ENCODE results near the gene APBA2.

Gene APBA2

DNA sequence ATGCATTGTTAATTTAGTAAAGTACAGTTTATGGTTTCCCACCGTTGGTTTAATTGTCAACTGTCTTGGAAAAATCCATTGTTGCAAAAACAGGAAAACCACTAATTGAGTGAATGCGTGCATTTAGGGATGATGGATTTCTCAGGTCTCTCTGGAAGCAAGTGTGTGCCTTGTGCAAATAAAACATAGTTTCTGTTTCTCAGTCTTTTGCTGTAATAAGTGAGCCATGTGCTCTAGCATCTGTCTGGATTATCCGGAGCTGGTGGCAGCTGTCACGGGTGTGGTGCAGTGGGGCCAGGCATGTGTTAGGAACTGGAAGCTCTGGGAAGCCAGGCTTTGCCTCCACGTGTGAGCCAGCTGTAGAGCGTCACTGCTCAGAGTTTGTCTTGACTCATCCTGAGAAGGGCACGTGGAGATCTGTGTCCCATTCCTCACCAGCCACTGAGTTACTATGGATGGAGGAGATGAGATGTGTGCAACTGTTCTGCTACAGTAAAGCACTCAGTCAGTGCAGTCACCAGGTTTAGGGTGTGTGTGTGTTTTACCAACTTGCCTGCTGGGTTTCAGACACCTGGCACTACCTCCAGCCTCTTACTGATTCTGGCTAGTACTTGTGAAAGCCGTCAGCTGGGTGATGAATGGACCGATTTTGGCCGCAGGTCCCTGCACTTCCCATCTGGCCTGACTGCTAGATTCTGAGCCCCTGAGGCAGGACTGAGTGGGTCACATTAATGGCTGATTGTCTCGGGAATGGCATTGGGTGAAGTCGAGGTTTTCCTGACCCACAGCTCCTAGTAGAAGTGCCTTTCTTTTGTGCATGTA, 7.2 kb downstream of the APBA2 start:
- no peak for TF ChIP-seq ZNF239 (tag by site-specific recombination; IDR thresholded peaks at IDR 0.05)
- TF ChIP-seq ZNF48 (tag by site-specific recombination; IDR thresholded peaks at IDR 0.05) = no peak
- TF ChIP-seq, protein P1, sequence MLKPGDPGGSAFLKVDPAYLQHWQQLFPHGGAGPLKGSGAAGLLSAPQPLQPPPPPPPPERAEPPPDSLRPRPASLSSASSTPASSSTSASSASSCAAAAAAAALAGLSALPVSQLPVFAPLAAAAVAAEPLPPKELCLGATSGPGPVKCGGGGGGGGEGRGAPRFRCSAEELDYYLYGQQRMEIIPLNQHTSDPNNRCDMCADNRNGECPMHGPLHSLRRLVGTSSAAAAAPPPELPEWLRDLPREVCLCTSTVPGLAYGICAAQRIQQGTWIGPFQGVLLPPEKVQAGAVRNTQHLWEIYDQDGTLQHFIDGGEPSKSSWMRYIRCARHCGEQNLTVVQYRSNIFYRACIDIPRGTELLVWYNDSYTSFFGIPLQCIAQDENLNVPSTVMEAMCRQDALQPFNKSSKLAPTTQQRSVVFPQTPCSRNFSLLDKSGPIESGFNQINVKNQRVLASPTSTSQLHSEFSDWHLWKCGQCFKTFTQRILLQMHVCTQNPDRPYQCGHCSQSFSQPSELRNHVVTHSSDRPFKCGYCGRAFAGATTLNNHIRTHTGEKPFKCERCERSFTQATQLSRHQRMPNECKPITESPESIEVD (tag by site-specific recombination; IDR thresholded peaks at IDR 0.05) = peak; percentile 76
- no peak for TF ChIP-seq ZNF121 (tag by site-specific recombination; IDR thresholded peaks at IDR 0.05)
- TF ChIP-seq, protein P2, sequence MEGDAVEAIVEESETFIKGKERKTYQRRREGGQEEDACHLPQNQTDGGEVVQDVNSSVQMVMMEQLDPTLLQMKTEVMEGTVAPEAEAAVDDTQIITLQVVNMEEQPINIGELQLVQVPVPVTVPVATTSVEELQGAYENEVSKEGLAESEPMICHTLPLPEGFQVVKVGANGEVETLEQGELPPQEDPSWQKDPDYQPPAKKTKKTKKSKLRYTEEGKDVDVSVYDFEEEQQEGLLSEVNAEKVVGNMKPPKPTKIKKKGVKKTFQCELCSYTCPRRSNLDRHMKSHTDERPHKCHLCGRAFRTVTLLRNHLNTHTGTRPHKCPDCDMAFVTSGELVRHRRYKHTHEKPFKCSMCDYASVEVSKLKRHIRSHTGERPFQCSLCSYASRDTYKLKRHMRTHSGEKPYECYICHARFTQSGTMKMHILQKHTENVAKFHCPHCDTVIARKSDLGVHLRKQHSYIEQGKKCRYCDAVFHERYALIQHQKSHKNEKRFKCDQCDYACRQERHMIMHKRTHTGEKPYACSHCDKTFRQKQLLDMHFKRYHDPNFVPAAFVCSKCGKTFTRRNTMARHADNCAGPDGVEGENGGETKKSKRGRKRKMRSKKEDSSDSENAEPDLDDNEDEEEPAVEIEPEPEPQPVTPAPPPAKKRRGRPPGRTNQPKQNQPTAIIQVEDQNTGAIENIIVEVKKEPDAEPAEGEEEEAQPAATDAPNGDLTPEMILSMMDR (tag by site-specific recombination; IDR thresholded peaks at IDR 0.05) = no peak
- H3K4me3 ChIP-seq (ENCODE audit: low read depth, low read length) = no peak overlapping the region
- no peaks in the 10 kb centered on the region for H3K4me1 ChIP-seq (ENCODE audit: control insufficient read depth, insufficient read depth, low read length)
- POLR2A ChIA-PET = no interaction called here
- no peaks in the 10 kb centered on the region for H3K36me3 ChIP-seq (ENCODE audit: control insufficient read depth in 2 of 2, insufficient read depth in 1 of 2, low read length in 2 of 2)
- no peak overlapping the region for H3K27ac ChIP-seq (ENCODE audit: extremely low read depth, low read depth, low read length)
- H3K9me3 ChIP-seq (ENCODE audit: control insufficient read depth, insufficient read depth, low read depth, low read length) = no peaks in the 10 kb centered on the region
- CTCF ChIA-PET = interaction anchor here (1.3 kb wide), 1 partner anchor 10 kb away, joined by 5 read pairs; no protein-coding TSS in a partner anchor

DNA sequence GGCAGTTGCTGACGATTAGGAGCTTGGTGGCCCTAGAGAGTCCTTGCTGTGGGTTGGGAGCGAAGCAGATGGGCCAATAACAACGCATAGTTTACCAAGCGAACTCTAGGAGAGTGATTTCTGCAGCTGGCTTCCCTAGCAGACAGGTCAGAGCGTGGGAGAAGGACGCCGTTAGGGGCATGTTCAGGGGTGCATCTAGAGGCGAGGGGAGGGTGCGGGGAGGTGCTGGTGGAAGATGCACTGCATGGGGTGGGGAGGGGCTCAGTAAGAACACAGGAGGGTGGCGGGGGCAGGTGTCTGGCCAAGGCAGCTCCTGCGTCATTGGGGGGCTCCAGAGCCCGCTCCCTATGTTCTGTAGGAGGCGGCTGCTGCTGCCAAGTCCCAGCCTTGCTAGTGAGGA, 8.9 kb downstream of the APBA2 start:
- no peaks in the 10 kb centered on the region for H3K9me3 ChIP-seq (ENCODE audit: control insufficient read depth, insufficient read depth, low read depth, low read length)
- no peaks in the 10 kb centered on the region for H3K4me1 ChIP-seq (ENCODE audit: control insufficient read depth, insufficient read depth, low read length)
- no peaks in the 10 kb centered on the region for H3K36me3 ChIP-seq (ENCODE audit: control insufficient read depth in 2 of 2, insufficient read depth in 1 of 2, low read length in 2 of 2)
- H3K4me3 ChIP-seq (ENCODE audit: low read depth, low read length) = no peak overlapping the region
- no peak overlapping the region for H3K27ac ChIP-seq (ENCODE audit: extremely low read depth, low read depth, low read length)
- no peak for TF ChIP-seq ZBTB7A (tag by site-specific recombination; IDR thresholded peaks at IDR 0.05; ENCODE audit: low read depth)
- no peak for TF ChIP-seq ZNF157 (tag by site-specific recombination; IDR thresholded peaks at IDR 0.05)
- TF ChIP-seq ZNF239 (tag by site-specific recombination; IDR thresholded peaks at IDR 0.05) = no peak
- TF ChIP-seq, protein P3, sequence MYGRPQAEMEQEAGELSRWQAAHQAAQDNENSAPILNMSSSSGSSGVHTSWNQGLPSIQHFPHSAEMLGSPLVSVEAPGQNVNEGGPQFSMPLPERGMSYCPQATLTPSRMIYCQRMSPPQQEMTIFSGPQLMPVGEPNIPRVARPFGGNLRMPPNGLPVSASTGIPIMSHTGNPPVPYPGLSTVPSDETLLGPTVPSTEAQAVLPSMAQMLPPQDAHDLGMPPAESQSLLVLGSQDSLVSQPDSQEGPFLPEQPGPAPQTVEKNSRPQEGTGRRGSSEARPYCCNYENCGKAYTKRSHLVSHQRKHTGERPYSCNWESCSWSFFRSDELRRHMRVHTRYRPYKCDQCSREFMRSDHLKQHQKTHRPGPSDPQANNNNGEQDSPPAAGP (tag by site-specific recombination; IDR thresholded peaks at IDR 0.05) = no peak
- TF ChIP-seq ZNF324 (tag by site-specific recombination; IDR thresholded peaks at IDR 0.05) = no peak
- TF ChIP-seq ZNF10 (tag by site-specific recombination; IDR thresholded peaks at IDR 0.05) = no peak
- TF ChIP-seq, protein P4, sequence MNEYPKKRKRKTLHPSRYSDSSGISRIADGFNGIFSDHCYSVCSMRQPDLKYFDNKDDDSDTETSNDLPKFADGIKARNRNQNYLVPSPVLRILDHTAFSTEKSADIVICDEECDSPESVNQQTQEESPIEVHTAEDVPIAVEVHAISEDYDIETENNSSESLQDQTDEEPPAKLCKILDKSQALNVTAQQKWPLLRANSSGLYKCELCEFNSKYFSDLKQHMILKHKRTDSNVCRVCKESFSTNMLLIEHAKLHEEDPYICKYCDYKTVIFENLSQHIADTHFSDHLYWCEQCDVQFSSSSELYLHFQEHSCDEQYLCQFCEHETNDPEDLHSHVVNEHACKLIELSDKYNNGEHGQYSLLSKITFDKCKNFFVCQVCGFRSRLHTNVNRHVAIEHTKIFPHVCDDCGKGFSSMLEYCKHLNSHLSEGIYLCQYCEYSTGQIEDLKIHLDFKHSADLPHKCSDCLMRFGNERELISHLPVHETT (tag by site-specific recombination; IDR thresholded peaks at IDR 0.05) = no peak
- TF ChIP-seq ZNF175 (tag by site-specific recombination; IDR thresholded peaks at IDR 0.05) = no peak
- no peak for TF ChIP-seq ZNF138 (tag by site-specific recombination; IDR thresholded peaks at IDR 0.05; ENCODE audit: borderline replicate concordance)
- no peak for TF ChIP-seq SP7 (tag by site-specific recombination; IDR thresholded peaks at IDR 0.05)
- no peak for TF ChIP-seq ZNF776 (tag by site-specific recombination; IDR thresholded peaks at IDR 0.05; ENCODE audit: borderline replicate concordance)
- TF ChIP-seq YY1 (tag by site-specific recombination; IDR thresholded peaks at IDR 0.05) = no peak
- TF ChIP-seq ZNF670 (tag by site-specific recombination; IDR thresholded peaks at IDR 0.05; ENCODE audit: low read depth) = no peak
- TF ChIP-seq ZNF548 (tag by site-specific recombination; IDR thresholded peaks at IDR 0.05) = no peak
- no peak for TF ChIP-seq ZNF350 (tag by site-specific recombination; IDR thresholded peaks at IDR 0.05)
- no peak for TF ChIP-seq ZNF114 (tag by site-specific recombination; IDR thresholded peaks at IDR 0.05)
- TF ChIP-seq ZNF416 (tag by site-specific recombination; IDR thresholded peaks at IDR 0.05) = no peak
- TF ChIP-seq, protein P5, sequence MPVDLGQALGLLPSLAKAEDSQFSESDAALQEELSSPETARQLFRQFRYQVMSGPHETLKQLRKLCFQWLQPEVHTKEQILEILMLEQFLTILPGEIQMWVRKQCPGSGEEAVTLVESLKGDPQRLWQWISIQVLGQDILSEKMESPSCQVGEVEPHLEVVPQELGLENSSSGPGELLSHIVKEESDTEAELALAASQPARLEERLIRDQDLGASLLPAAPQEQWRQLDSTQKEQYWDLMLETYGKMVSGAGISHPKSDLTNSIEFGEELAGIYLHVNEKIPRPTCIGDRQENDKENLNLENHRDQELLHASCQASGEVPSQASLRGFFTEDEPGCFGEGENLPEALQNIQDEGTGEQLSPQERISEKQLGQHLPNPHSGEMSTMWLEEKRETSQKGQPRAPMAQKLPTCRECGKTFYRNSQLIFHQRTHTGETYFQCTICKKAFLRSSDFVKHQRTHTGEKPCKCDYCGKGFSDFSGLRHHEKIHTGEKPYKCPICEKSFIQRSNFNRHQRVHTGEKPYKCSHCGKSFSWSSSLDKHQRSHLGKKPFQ (tag by site-specific recombination; IDR thresholded peaks at IDR 0.05) = no peak
- no peak for TF ChIP-seq ZNF341 (tag by site-specific recombination; IDR thresholded peaks at IDR 0.05; ENCODE audit: low read depth)
- no peak for TF ChIP-seq ZNF248 (tag by site-specific recombination; IDR thresholded peaks at IDR 0.05)
- CTCF ChIA-PET = interaction anchor here (0.7 kb wide), 1 partner anchor 815 kb away, joined by 4 read pairs; no protein-coding TSS in a partner anchor
- POLR2A ChIA-PET = no interaction called here
